H1 (cell line): ENCODE data around the gene SLC35F3. TPM values are rescaled to one million over a fixed set of nuclear protein-coding genes. Genes with fewer than 3 reads are reported as not detected.

Experiments
- CTCF ChIA-PET: fragments of 300-600 bp; sonication (Branson Sonifier 250); formaldehyde crosslinking; loops from one replicate; lab custom pipeline; 2021; ENCODE audit not compliant: partially characterized antibody; lab: Charles Lee
- POLR2A ChIA-PET: fragments of 300-600 bp; sonication (Branson Sonifier 250); formaldehyde crosslinking; loops from one replicate; lab custom pipeline; 2021; ENCODE audit warnings: inconsistent platforms; ENCODE audit not compliant: partially characterized antibody; lab: Charles Lee
- DNase-seq, 2 experiments: peaks; one replicate each; pipeline versions ENCODE4 v3.0.0 to v3.0.0-alpha.2; 2010 to 2022; ENCODE audit warnings: low spot score in 2 of 2, low read depth in 1 of 2, mixed read lengths in 1 of 2
- FAIRE-seq: peaks from 2 replicates; lab custom pipeline; 2011; peaks lifted over from hg19 to GRCh38; lab: Jason Lieb, UNC
- H2AFZ ChIP-seq: 2 replicates; pipeline ENCODE4 v1.8.1; 2012; ENCODE audit warnings: low read length, inconsistent platforms
- H2AK5ac ChIP-seq: 2 replicates; pipeline ENCODE4 v1.6.1; 2013; ENCODE audit warnings: low read depth, low read length
- H2BK120ac ChIP-seq: replicated peaks from 2 replicates; pipeline ENCODE3; 2013; ENCODE audit warnings: low read depth, low read length, inconsistent platforms
- H2BK12ac ChIP-seq: 2 replicates; pipeline ENCODE4 v1.6.1; 2013; ENCODE audit warnings: low read depth, low read length
- H2BK15ac ChIP-seq: 2 replicates; pipeline ENCODE4 v1.6.1; 2013; ENCODE audit warnings: low read length
- H2BK20ac ChIP-seq: 2 replicates; pipeline ENCODE4 v1.6.1; 2013; ENCODE audit warnings: low read length
- H2BK5ac ChIP-seq: 2 replicates; pipeline ENCODE4 v1.6.1; 2013; ENCODE audit warnings: low read depth, low read length
- H3K14ac ChIP-seq: 2 replicates; pipeline ENCODE4 v1.6.1; 2013; ENCODE audit warnings: inconsistent platforms; ENCODE audit not compliant: insufficient read length
- H3K18ac ChIP-seq: 2 replicates; pipeline ENCODE4 v1.6.1; 2013; ENCODE audit warnings: low read length; ENCODE audit errors: extremely low read depth
- H3K23ac ChIP-seq: 2 replicates; pipeline ENCODE4 v1.6.1; 2013; ENCODE audit warnings: inconsistent platforms; ENCODE audit not compliant: insufficient read length
- H3K23me2 ChIP-seq: 2 replicates; pipeline ENCODE4 v1.6.1; 2013; ENCODE audit warnings: low read depth, low read length
- H3K27ac ChIP-seq: 2 replicates; pipeline ENCODE4 v1.6.1; 2011; ENCODE audit warnings: low read depth, low read length, inconsistent platforms
- H3K27me3 ChIP-seq, 4 experiments: replicated peaks in 1 of 4; 1 replicate in 1 of 4; 2 replicates in 3 of 4; pipeline versions ENCODE4 v1.6.1 to v1.8.1; 2011 to 2013; ENCODE audit warnings: low read length in 3 of 4, mild to moderate bottlenecking in 3 of 4, inconsistent platforms in 2 of 4, mixed read lengths in 2 of 4, moderate library complexity in 1 of 4; ENCODE audit not compliant: control insufficient read depth in 3 of 4, insufficient read depth in 3 of 4; ENCODE audit errors: extremely low read depth in 1 of 4
- H3K36me3 ChIP-seq, 4 experiments: 2 replicates each; pipeline versions ENCODE4 v1.6.1 to v1.8.1; 2011 to 2013; ENCODE audit warnings: mild to moderate bottlenecking in 4 of 4, low read length in 3 of 4, moderate library complexity in 2 of 4, control low read depth in 1 of 4, inconsistent platforms in 1 of 4; ENCODE audit not compliant: insufficient read depth in 4 of 4, control insufficient read depth in 2 of 4
- H3K4ac ChIP-seq: replicated peaks from 2 replicates; pipeline ENCODE3; 2013; ENCODE audit warnings: low read length, low read depth, mixed read lengths, inconsistent platforms; ENCODE audit not compliant: insufficient read length
- H3K4me1 ChIP-seq, 4 experiments: replicated peaks in 1 of 4; 1 replicate in 1 of 4; 2 replicates in 3 of 4; pipeline versions ENCODE4 v1.6.1 to v1.8.1; 2011 to 2013; ENCODE audit warnings: low read length in 3 of 4, inconsistent platforms in 2 of 4, mixed read lengths in 1 of 4; ENCODE audit not compliant: insufficient read depth in 4 of 4, control insufficient read depth in 3 of 4
- H3K4me2 ChIP-seq, 2 experiments: 2 replicates each; pipeline versions ENCODE4 v1.6.1 to v1.8.1; 2011 to 2013; ENCODE audit warnings: low read depth in 2 of 2, low read length in 2 of 2, control low read depth in 1 of 2, inconsistent platforms in 1 of 2, mild to moderate bottlenecking in 1 of 2; ENCODE audit not compliant: insufficient read depth in 1 of 2
- H3K4me3 ChIP-seq, 4 experiments: fragments of 200-600, 300-600 bp in 1 of 4; sonication (generic), shearing (Covaris generic), sonication (Bioruptor Twin) in 1 of 4; 2 replicates each; pipeline versions ENCODE4 v1.5.1 to v1.8.1; 2011 to 2016; ENCODE audit warnings: low read length in 4 of 4, low read depth in 3 of 4, control low read depth in 2 of 4, inconsistent platforms in 2 of 4, mild to moderate bottlenecking in 2 of 4, mixed read lengths in 1 of 4, moderate library complexity in 1 of 4; ENCODE audit not compliant: insufficient read depth in 2 of 4; ENCODE audit errors: extremely low read depth in 1 of 4
- H3K56ac ChIP-seq: replicated peaks from 2 replicates; pipeline ENCODE3; 2013; ENCODE audit warnings: low read depth, mild to moderate bottlenecking, mixed read lengths, low read length, inconsistent platforms; ENCODE audit not compliant: insufficient read length
- H3K79me1 ChIP-seq: 2 replicates; pipeline ENCODE4 v1.6.1; 2013; ENCODE audit warnings: low read depth, low read length, control low read depth
- H3K79me2 ChIP-seq, 2 experiments: 2 replicates each; pipeline versions ENCODE4 v1.6.1 to v1.8.1; 2012 to 2013; ENCODE audit warnings: low read length in 2 of 2, mild to moderate bottlenecking in 2 of 2, inconsistent platforms in 1 of 2; ENCODE audit not compliant: insufficient read depth in 2 of 2, control insufficient read depth in 1 of 2
- H3K9ac ChIP-seq, 4 experiments: replicated peaks in 1 of 4; 1 replicate in 1 of 4; 2 replicates in 3 of 4; pipeline versions ENCODE4 v1.6.1 to v1.8.1; 2011 to 2013; ENCODE audit warnings: low read depth in 3 of 4, low read length in 3 of 4, control low read depth in 2 of 4, mild to moderate bottlenecking in 2 of 4, moderate library complexity in 2 of 4, inconsistent platforms in 1 of 4; ENCODE audit errors: extremely low read depth in 1 of 4
- H3K9me3 ChIP-seq, 2 experiments: 2 replicates each; pipeline versions ENCODE4 v1.6.1 to v1.8.1; 2012 to 2013; ENCODE audit warnings: mild to moderate bottlenecking in 2 of 2, moderate library complexity in 2 of 2, control low read depth in 1 of 2, inconsistent platforms in 1 of 2, low read depth in 1 of 2, low read length in 1 of 2, mixed read lengths in 1 of 2; ENCODE audit not compliant: insufficient read depth in 2 of 2
- H4K20me1 ChIP-seq, 2 experiments: replicated peaks in 1 of 2; 2 replicates each; pipeline versions ENCODE3 to v1.8.1; 2011 to 2013; ENCODE audit warnings: inconsistent platforms in 2 of 2, low read length in 2 of 2, mild to moderate bottlenecking in 1 of 2; ENCODE audit not compliant: insufficient read depth in 2 of 2, control insufficient read depth in 1 of 2
- H4K5ac ChIP-seq: 2 replicates; pipeline ENCODE4 v1.6.1; 2013; ENCODE audit warnings: low read length, low read depth, mixed read lengths, inconsistent platforms; ENCODE audit not compliant: insufficient read length
- H4K8ac ChIP-seq: 2 replicates; pipeline ENCODE4 v1.8.0; 2013; ENCODE audit warnings: mild to moderate bottlenecking, moderate library complexity, low read length, inconsistent platforms; ENCODE audit not compliant: insufficient read depth; ENCODE audit errors: extremely low read depth
- H4K91ac ChIP-seq: replicated peaks from 2 replicates; pipeline ENCODE3; 2013; ENCODE audit warnings: low read length, mixed read lengths, inconsistent platforms; ENCODE audit not compliant: insufficient read length
- ASH2L ChIP-seq: fragments of 200-600, 300-600 bp; sonication (generic); IDR thresholded peaks from one replicate; pipeline ENCODE4 v1.7.1; 2017; ENCODE audit warnings: low read length
- BACH1 ChIP-seq: IDR thresholded peaks from 2 replicates; pipeline ENCODE4 v1.6.1; 2012; ENCODE audit warnings: low read length, improper control_type of control experiment
- CBX8 ChIP-seq: fragments of 300-800, 300-1000 bp; sonication (generic); IDR thresholded peaks from 2 replicates; pipeline ENCODE4 v1.7.1; 2016; ENCODE audit warnings: low read depth, low read length, borderline replicate concordance
- HDAC6 ChIP-seq: IDR thresholded peaks from one replicate; pipeline ENCODE4 v1.7.1; 2012; ENCODE audit warnings: low read depth, mild to moderate bottlenecking, inconsistent platforms, low read length, moderate library complexity
- NANOG ChIP-seq: IDR thresholded peaks from 2 replicates; pipeline ENCODE4 v1.6.1; 2011; ENCODE audit warnings: low read length, low read depth, mild to moderate bottlenecking, inconsistent platforms; ENCODE audit not compliant: insufficient read depth, poor library complexity, severe bottlenecking
- NRF1 ChIP-seq: IDR thresholded peaks from 2 replicates; pipeline ENCODE4 v1.6.1; 2011; ENCODE audit warnings: mild to moderate bottlenecking, low read depth, low read length, improper control_type of control experiment
- SP2 ChIP-seq: IDR thresholded peaks from 2 replicates; pipeline ENCODE4 v1.6.1; 2012; ENCODE audit warnings: mild to moderate bottlenecking, low read length, inconsistent platforms
- YY1 ChIP-seq: IDR thresholded peaks from 2 replicates; pipeline ENCODE4 v1.6.1; 2011; ENCODE audit warnings: low read depth, mild to moderate bottlenecking, low read length
- WGBS, 2 experiments: shearing (Covaris generic) in 1 of 2; methylation state at CpG; one replicate each; pipeline versions ENCODE4 v1.1.6 to v1.1.7; 2013 to 2015; ENCODE audit warnings: low lambda C conversion rate in 2 of 2, mixed read lengths in 2 of 2, inconsistent platforms in 1 of 2, low coverage in 1 of 2, missing lambda C conversion rate in 1 of 2; ENCODE audit not compliant: insufficient replicate concordance in 2 of 2, insufficient coverage in 1 of 2, insufficient read length in 1 of 2; ENCODE audit errors: extremely low coverage in 1 of 2, missing lambda C conversion rate in 1 of 2; 5-methylcytosine and 5-hydroxymethylcytosine counted together
- polyA plus RNA-seq, 7 experiments: library from polyadenylated mRNA; depleted of rRNA in 3 of 7; stranded (reverse) in 5 of 7; unstranded in 2 of 7; fragments of >200 nt in 5 of 7; fragments of 200-250 nt in 2 of 7; gene quantifications; 1 replicate in 5 of 7; 2 replicates in 1 of 7; 4 replicates in 1 of 7; pipeline versions ENCODE4 v1.2.1 to v1.2.3, GENCODE V29; 2011 to 2013; ENCODE audit warnings: missing spikeins in 2 of 7, mixed read lengths in 2 of 7
- total RNA-seq: library from RNA; stranded (reverse); fragmentation: NEBNext Ultra II Directional; extraction: Animal tissue kit (Norgen Biotek cat#: 25700); gene quantifications from 2 replicates; pipeline ENCODE4 v1.2.1, GENCODE V29; 2021
- TF ChIP-seq, protein P1 (sequence below): IDR thresholded peaks from 2 replicates; pipeline ENCODE4 v1.6.1; 2011; ENCODE audit warnings: low read depth, mild to moderate bottlenecking, low read length; ENCODE audit not compliant: insufficient read depth
- TF ChIP-seq, protein P2 (sequence below), 3 experiments: IDR thresholded peaks; 1 replicate in 2 of 3; 2 replicates in 1 of 3; pipeline versions ENCODE4 v1.5.1 to v1.6.1; 2011; ENCODE audit warnings: low read length in 3 of 3, mild to moderate bottlenecking in 3 of 3, inconsistent platforms in 2 of 3, low read depth in 1 of 3, moderate library complexity in 1 of 3; ENCODE audit not compliant: insufficient read depth in 1 of 3; ENCODE audit errors: control extremely low read depth in 1 of 3
- TF ChIP-seq, protein P3 (sequence below): IDR thresholded peaks from 2 replicates; pipeline ENCODE4 v1.6.1; 2011; ENCODE audit warnings: low read length, improper control_type of control experiment

SLC35F3 gene
- total and polyA plus RNA-seq, 2 of the 8 experiments (the other 6 are each of a cell fraction or from before 2014, with no cell fraction given), result 0.78 to 1.2 TPM

DNA sequence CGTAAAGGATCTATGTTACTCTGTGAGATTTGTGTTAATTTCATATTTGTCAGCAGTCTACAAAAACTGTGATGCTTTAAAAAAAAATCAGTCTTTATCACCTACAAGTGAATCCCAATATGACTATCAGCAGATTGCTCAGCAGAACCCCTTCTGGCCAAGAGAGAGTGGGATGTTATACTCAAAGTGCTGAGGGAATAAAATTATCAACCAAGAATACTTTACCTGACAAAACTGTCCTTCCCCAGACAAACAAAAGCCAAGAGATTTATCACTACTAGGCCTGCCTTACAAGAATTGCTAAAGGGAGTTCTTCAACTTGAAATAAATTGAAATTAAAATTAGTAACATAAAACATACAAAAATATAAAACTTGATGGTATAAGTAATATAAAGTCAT lies 105.2 kb downstream of the SLC35F3 start:
- Histone ChIP-seq H3K4me2 (no peak overlapping the region), H3K36me3 (no peaks in the 10 kb centered on the region), H4K20me1 (no peaks in the 10 kb centered on the region), H3K18ac (no peak overlapping the region), H2AFZ (no peak overlapping the region), H2BK12ac (no peak overlapping the region), H3K4ac (no peak overlapping the region), H3K79me2 (no peaks in the 10 kb centered on the region), H3K27ac (no peak overlapping the region), H3K23ac (no peak overlapping the region), H2AK5ac (no peak overlapping the region), H2BK15ac (no peak overlapping the region), H3K79me1 (no peaks in the 10 kb centered on the region), H3K23me2 (no peaks in the 10 kb centered on the region), H3K9ac (no peak overlapping the region), H2BK5ac (no peak overlapping the region), H2BK20ac (no peak overlapping the region), H2BK120ac (no peak overlapping the region), H3K27me3 (no peaks in the 10 kb centered on the region), H4K8ac (no peak overlapping the region), H3K14ac (no peak overlapping the region), H3K56ac (no peak overlapping the region), H3K4me1 (peaks cover 0 to 6% (median 4%) of the 10 kb centered on the region in 4 experiments; a peak in 4 of 7 replicates), H4K5ac (no peak overlapping the region), H3K9me3 (no peaks in the 10 kb centered on the region), H3K4me3 (no peak overlapping the region), H4K91ac (no peak overlapping the region)
- FAIRE-seq, result no peak
- no peak for DNase-seq
- ChIA-PET POLR2A (no interaction called here), CTCF (no interaction called here)
- 88% methylated on average over 1 of the region's 1 CpG; no CpG with 5 or more reads in 1 of the 2 experiments for WGBS, 2 experiments
- TF ChIP-seq, protein P1, sequence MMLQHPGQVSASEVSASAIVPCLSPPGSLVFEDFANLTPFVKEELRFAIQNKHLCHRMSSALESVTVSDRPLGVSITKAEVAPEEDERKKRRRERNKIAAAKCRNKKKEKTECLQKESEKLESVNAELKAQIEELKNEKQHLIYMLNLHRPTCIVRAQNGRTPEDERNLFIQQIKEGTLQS, result no peak
- TF ChIP-seq, protein P2, sequence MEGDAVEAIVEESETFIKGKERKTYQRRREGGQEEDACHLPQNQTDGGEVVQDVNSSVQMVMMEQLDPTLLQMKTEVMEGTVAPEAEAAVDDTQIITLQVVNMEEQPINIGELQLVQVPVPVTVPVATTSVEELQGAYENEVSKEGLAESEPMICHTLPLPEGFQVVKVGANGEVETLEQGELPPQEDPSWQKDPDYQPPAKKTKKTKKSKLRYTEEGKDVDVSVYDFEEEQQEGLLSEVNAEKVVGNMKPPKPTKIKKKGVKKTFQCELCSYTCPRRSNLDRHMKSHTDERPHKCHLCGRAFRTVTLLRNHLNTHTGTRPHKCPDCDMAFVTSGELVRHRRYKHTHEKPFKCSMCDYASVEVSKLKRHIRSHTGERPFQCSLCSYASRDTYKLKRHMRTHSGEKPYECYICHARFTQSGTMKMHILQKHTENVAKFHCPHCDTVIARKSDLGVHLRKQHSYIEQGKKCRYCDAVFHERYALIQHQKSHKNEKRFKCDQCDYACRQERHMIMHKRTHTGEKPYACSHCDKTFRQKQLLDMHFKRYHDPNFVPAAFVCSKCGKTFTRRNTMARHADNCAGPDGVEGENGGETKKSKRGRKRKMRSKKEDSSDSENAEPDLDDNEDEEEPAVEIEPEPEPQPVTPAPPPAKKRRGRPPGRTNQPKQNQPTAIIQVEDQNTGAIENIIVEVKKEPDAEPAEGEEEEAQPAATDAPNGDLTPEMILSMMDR (IDR thresholded peaks at IDR 0.05; ENCODE audit: control extremely low read depth in 1 of 3, insufficient read depth in 1 of 3, low read depth in 1 of 3, low read length in 3 of 3), result no peak
- TF ChIP-seq HDAC6 (no peak), CBX8 (no peak), ASH2L (no peak), NRF1 (no peak), YY1 (no peak), BACH1 (no peak), NANOG (no peak), SP2 (no peak)
- TF ChIP-seq, protein P3, sequence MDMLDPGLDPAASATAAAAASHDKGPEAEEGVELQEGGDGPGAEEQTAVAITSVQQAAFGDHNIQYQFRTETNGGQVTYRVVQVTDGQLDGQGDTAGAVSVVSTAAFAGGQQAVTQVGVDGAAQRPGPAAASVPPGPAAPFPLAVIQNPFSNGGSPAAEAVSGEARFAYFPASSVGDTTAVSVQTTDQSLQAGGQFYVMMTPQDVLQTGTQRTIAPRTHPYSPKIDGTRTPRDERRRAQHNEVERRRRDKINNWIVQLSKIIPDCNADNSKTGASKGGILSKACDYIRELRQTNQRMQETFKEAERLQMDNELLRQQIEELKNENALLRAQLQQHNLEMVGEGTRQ, result no peak
